MG63 (cell line): Measurements from ENCODE around the gene PDILT. TPM values are rescaled to one million over a fixed set of nuclear protein-coding genes. Genes with fewer than 3 reads are reported as not detected.
"Not testable (repeated sequence)": the region's sequence is repeated elsewhere in the genome, so short reads cannot be mapped to it uniquely, and the experiment has no call there.

ENCODE experiments used
- DNase-seq: peaks from one replicate; pipeline ENCODE4 v3.0.0-alpha.2; 2020
- H3K27me3 ChIP-seq: fragments of 250-450 bp; sonication (Bioruptor Pico); 2 replicates; pipeline ENCODE4 v1.5.1; 2020; ENCODE audit warnings: mild to moderate bottlenecking, moderate library complexity
- H3K36me3 ChIP-seq: fragments of 250-450 bp; sonication (Bioruptor Pico); 2 replicates; pipeline ENCODE4 v1.5.1; 2020; ENCODE audit warnings: mild to moderate bottlenecking, moderate library complexity
- H3K4me3 ChIP-seq: fragments of 250-450 bp; sonication (Bioruptor Pico); 2 replicates; pipeline ENCODE4 v1.5.1; 2020; ENCODE audit warnings: mild to moderate bottlenecking, moderate library complexity
- H3K9me3 ChIP-seq: fragments of 250-450 bp; sonication (Bioruptor Pico); 2 replicates; pipeline ENCODE4 v1.5.1; 2020; ENCODE audit warnings: mild to moderate bottlenecking, moderate library complexity
- total RNA-seq: library from RNA; depleted of rRNA; stranded (reverse); fragments of >200 nt; shearing (Covaris generic); gene quantifications from 2 replicates; pipeline ENCODE4 v1.2.3, GENCODE V29; 2014; ENCODE audit warnings: low replicate concordance; rRNA removed

The PDILT gene
- total RNA-seq, 1 experiment from 2014 or later, result not detected

GRCh38 chr16:20320178-20320577 is 84.4 kb downstream of the PDILT start:
- no peaks in the 10 kb centered on the region for H3K36me3 ChIP-seq
- peaks cover 6% of the 10 kb centered on the region; the same call in 1 of the 2 replicates for H3K27me3 ChIP-seq
- DNase-seq, result no peak
- H3K4me3 ChIP-seq, result no peak overlapping the region
- H3K9me3 ChIP-seq, result no peaks in the 10 kb centered on the region

GRCh38 chr16:20319406-20319805 is 85.1 kb downstream of the PDILT start:
- Histone ChIP-seq H3K27me3 (peaks cover 6% of the 10 kb centered on the region; the same call in 1 of the 2 replicates), H3K4me3 (no peak overlapping the region), H3K36me3 (no peaks in the 10 kb centered on the region), H3K9me3 (no peaks in the 10 kb centered on the region)
- DNase-seq, result no peak

GRCh38 chr16:20318437-20318836 is 86.1 kb downstream of the PDILT start:
- Histone ChIP-seq H3K27me3 (peaks cover 6% of the 10 kb centered on the region; the same call in 1 of the 2 replicates), H3K9me3 (no peaks in the 10 kb centered on the region), H3K36me3 (no peaks in the 10 kb centered on the region), H3K4me3 (no peak overlapping the region)
- DNase-seq, result no peak

GRCh38 chr16:20318006-20318405 is 86.5 kb downstream of the PDILT start:
- Histone ChIP-seq H3K27me3 (peaks cover 8% of the 10 kb centered on the region; the same call in 1 of the 2 replicates), H3K9me3 (no peaks in the 10 kb centered on the region), H3K4me3 (no peak overlapping the region), H3K36me3 (no peaks in the 10 kb centered on the region)
- no peak for DNase-seq

GRCh38 chr16:20317117-20317516 is 87.4 kb downstream of the PDILT start:
- no peak for DNase-seq
- Histone ChIP-seq H3K27me3 (peaks cover 12% of the 10 kb centered on the region; the same call in 1 of the 2 replicates), H3K36me3 (no peaks in the 10 kb centered on the region), H3K4me3 (no peak overlapping the region), H3K9me3 (no peaks in the 10 kb centered on the region)

- H3K27me3 ChIP-seq, result peaks cover 12% of the 10 kb centered on the region; the same call in 1 of the 2 replicates
- no peaks in the 10 kb centered on the region for H3K9me3 ChIP-seq
- no peak for DNase-seq
- no peaks in the 10 kb centered on the region for H3K36me3 ChIP-seq
- H3K4me3 ChIP-seq, result no peak overlapping the region
Observed at GRCh38 chr16:20316715-20317114, 87.8 kb downstream of the PDILT start.

GRCh38 chr16:20315764-20316163 is 88.8 kb downstream of the PDILT start:
- no peak overlapping the region for H3K4me3 ChIP-seq
- peaks cover 12% of the 10 kb centered on the region; the same call in 1 of the 2 replicates for H3K27me3 ChIP-seq
- H3K36me3 ChIP-seq, result no peaks in the 10 kb centered on the region
- DNase-seq, result no peak
- no peaks in the 10 kb centered on the region for H3K9me3 ChIP-seq

GRCh38 chr16:20314575-20314974 is 90.0 kb downstream of the PDILT start:
- DNase-seq, result no peak
- Histone ChIP-seq H3K9me3 (no peaks in the 10 kb centered on the region), H3K4me3 (no peak overlapping the region), H3K36me3 (no peaks in the 10 kb centered on the region), H3K27me3 (peaks cover 12% of the 10 kb centered on the region; the same call in 1 of the 2 replicates)

- no peak for DNase-seq
- Histone ChIP-seq H3K36me3 (no peaks in the 10 kb centered on the region), H3K27me3 (peaks cover 12% of the 10 kb centered on the region; the same call in 1 of the 2 replicates), H3K9me3 (no peaks in the 10 kb centered on the region), H3K4me3 (no peak overlapping the region)
Observed at GRCh38 chr16:20313741-20314140, 90.8 kb downstream of the PDILT start.

- H3K36me3 ChIP-seq, H3K4me3 ChIP-seq, H3K9me3 ChIP-seq, DNase-seq: not testable (repeated sequence)
- peaks cover 12% of the 10 kb centered on the region; the same call in 1 of the 2 replicates for H3K27me3 ChIP-seq
Observed at GRCh38 chr16:20312536-20313095, 91.9 kb downstream of the PDILT start.

GRCh38 chr16:20311548-20311947 is 93.0 kb downstream of the PDILT start:
- H3K27me3 ChIP-seq, result peaks cover 8% of the 10 kb centered on the region; the same call in 1 of the 2 replicates
- no peak for DNase-seq
- H3K36me3 ChIP-seq, result no peaks in the 10 kb centered on the region
- no peak overlapping the region for H3K4me3 ChIP-seq
- no peaks in the 10 kb centered on the region for H3K9me3 ChIP-seq

GRCh38 chr16:20310421-20311395 is 93.8 kb downstream of the PDILT start:
- DNase-seq, result no peak
- Histone ChIP-seq H3K36me3 (no peaks in the 10 kb centered on the region), H3K4me3 (no peak overlapping the region), H3K9me3 (no peaks in the 10 kb centered on the region), H3K27me3 (peaks cover 8% of the 10 kb centered on the region; the same call in 1 of the 2 replicates)

- no peak for DNase-seq
- Histone ChIP-seq H3K36me3 (no peaks in the 10 kb centered on the region), H3K27me3 (peaks cover 6% of the 10 kb centered on the region), H3K4me3 (no peak overlapping the region), H3K9me3 (no peaks in the 10 kb centered on the region)
Observed at GRCh38 chr16:20309786-20310185, 94.8 kb downstream of the PDILT start.

Other genes starting within 250 kb of the PDILT start
- not detected in 2 replicates for gene GP2, start 77.2 kb downstream of the PDILT start, total RNA-seq
- gene UMOD, start 52.0 kb downstream of the PDILT start, total RNA-seq, result not detected in 2 replicates
- gene ACSM5, start 4.8 kb upstream of the PDILT start, total RNA-seq, result 0.20 and 1.2 TPM in 2 replicates
- gene ACSM2A, start 46.8 kb upstream of the PDILT start, total RNA-seq, result not detected in 2 replicates
- gene ACSM2B, start 171.6 kb upstream of the PDILT start, total RNA-seq, result not detected in 2 replicates